ENCODE data around the gene PTPRM. TPM values are rescaled to one million over a fixed set of nuclear protein-coding genes. Genes with fewer than 3 reads are reported as not detected.

The PTPRM gene
- total and polyA plus RNA-seq, 2 of the 4 experiments (the other 2 are of a cell fraction), result 28.3 to 51.2 TPM

DNA sequence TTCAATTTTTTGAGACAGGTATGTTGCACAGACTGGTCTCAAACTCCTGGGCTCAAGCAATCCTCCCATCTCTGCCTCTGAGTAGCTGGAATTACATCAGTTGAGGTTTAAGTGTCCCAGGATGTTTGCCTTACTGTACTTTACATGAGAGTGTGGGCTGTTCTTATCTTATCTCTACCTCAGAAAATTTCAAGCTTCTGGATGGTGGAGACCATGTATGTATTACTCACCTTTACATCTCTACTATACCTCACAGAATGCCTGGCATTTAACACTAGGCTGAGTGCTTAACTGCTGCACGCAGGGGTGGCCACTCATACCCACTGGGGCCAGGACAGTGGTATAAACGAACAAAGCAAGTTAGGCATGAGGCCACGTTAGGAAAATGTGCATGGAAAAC lies 770.1 kb downstream of the PTPRM start:
- Histone ChIP-seq H2AFZ (replicated peaks; ENCODE audit: low read length, poor library complexity) (no peak overlapping the region), H4K5ac (ENCODE audit: low read depth, low read length) (no peak overlapping the region), H4K20me1 (ENCODE audit: insufficient read depth, low read length) (no peaks in the 10 kb centered on the region), H2BK5ac (ENCODE audit: low read depth, low read length, poor library complexity, severe bottlenecking) (no peak overlapping the region), H2AK9ac (replicated peaks; ENCODE audit: low read depth, low read length, poor library complexity) (no peak overlapping the region), H3K14ac (replicated peaks; ENCODE audit: low read depth, low read length) (no peak overlapping the region), H3K56ac (ENCODE audit: extremely low read depth, insufficient read depth, low read length) (no peak overlapping the region), H3K79me1 (ENCODE audit: low read depth in 1 of 2, low read length in 2 of 2) (no peaks in the 10 kb centered on the region), H3K27me3 (ENCODE audit: control insufficient read depth, insufficient read depth, low read length) (no peaks in the 10 kb centered on the region), H3K9me1 (ENCODE audit: insufficient read depth, low read length) (peaks cover 17% of the 10 kb centered on the region), H3K27ac (ENCODE audit: insufficient read depth, low read length) (no peak overlapping the region), H3K9me3 (ENCODE audit: control insufficient read depth, insufficient read depth, low read length) (no peaks in the 10 kb centered on the region), H3K4me2 (ENCODE audit: low read depth, low read length) (no peak overlapping the region), H3K4ac (ENCODE audit: low read depth, low read length) (no peak overlapping the region), H2AK5ac (ENCODE audit: low read depth, low read length) (no peak overlapping the region), H4K8ac (ENCODE audit: low read depth in 2 of 2, low read length in 2 of 2) (no peak overlapping the region), H2BK20ac (ENCODE audit: low read depth, low read length) (no peak overlapping the region), H3K36me3 (ENCODE audit: control insufficient read depth, insufficient read depth, low read length) (no peaks in the 10 kb centered on the region), H2BK120ac (ENCODE audit: low read depth, low read length) (no peak overlapping the region), H4K91ac (ENCODE audit: insufficient read depth, low read depth, low read length) (no peak overlapping the region), H2BK15ac (ENCODE audit: low read depth, low read length) (no peak overlapping the region), H3K18ac (ENCODE audit: low read depth, low read length) (no peak overlapping the region), H3K4me1 (ENCODE audit: control insufficient read depth, insufficient read depth, low read length) (peaks cover 9% of the 10 kb centered on the region), H3K4me3 (ENCODE audit: insufficient read depth, low read depth, low read length) (no peak overlapping the region), H3K9ac (ENCODE audit: low read depth, low read length) (no peak overlapping the region), H3K23ac (ENCODE audit: low read depth, low read length) (no peak overlapping the region)
- WGBS, 2 experiments (ENCODE audit: extremely low coverage in 2 of 2, insufficient read length in 1 of 2), result 40% methylated on average over 1 of the region's 3 CpGs; no CpG with 5 or more reads in 1 of the 2 experiments
- ChIA-PET CTCF (no interaction called here), POLR2A (ENCODE audit: unreplicated experiment) (no interaction called here)
- no peak for ATAC-seq (ENCODE audit: low read depth)
- no peak for TF ChIP-seq CTCF (conservative IDR thresholded peaks at IDR 0.05; ENCODE audit: low read depth, low read length)
- in situ Hi-C loops (cut with MboI; ENCODE audit: low sequenced_read_pairs) (no loop called here), dilution Hi-C loops (cut with HindIII; ENCODE audit: low sequenced_read_pairs, unreplicated experiment) (no loop called here), intact Hi-C loops (cut with micrococcal nuclease) (no loop called here)
- peak; percentile 12 for DNase-seq
- no TSS peak for BruUV-seq (replicated peaks)
